ENCODE results near the gene C5AR2. TPM values are rescaled to one million over a fixed set of nuclear protein-coding genes. Genes with fewer than 3 reads are reported as not detected.

Gene C5AR2
- total RNA-seq, 1 experiment from 2014 or later = 0.22 TPM

DNA sequence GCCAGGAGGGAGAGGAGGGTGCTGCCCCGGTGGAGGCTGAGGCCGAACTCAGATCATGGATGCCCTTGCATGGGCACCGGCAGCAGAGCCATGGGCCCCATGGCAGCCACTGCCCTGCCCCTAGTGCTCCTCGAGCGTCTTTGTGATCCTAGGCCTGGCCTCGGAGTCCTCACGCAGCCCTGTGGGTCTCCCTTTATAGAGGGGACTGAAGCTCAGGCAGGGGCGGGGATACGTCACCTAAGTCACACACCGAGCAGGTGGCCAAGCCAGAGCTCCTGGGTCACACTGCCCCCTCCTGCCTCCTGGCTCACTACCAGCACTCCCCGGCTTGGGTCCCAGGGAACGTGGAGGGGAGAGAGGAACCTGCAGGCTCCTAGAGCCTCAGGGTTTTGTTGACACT is 45.8 kb downstream of the C5AR2 start:
- CTCF ChIA-PET = interaction anchor here (0.6 to 2.4 kb wide), 4 partner anchors 11 to 263 kb away, joined by 3 to 13 read pairs (median 4); no protein-coding TSS in a partner anchor
- ATAC-seq (no peak), DNase-seq (ENCODE audit: low spot score) (no peak)
- Mint-ChIP-seq H3K27me3 (ENCODE audit: low read depth) (no peaks in the 10 kb centered on the region), H3K36me3 (peaks cover 43% of the 10 kb centered on the region), H3K9me3 (no peaks in the 10 kb centered on the region), H3K4me3 (no peak overlapping the region), H3K4me1 (no peaks in the 10 kb centered on the region), H3K27ac (no peak overlapping the region)
- TF ChIP-seq, protein P1, sequence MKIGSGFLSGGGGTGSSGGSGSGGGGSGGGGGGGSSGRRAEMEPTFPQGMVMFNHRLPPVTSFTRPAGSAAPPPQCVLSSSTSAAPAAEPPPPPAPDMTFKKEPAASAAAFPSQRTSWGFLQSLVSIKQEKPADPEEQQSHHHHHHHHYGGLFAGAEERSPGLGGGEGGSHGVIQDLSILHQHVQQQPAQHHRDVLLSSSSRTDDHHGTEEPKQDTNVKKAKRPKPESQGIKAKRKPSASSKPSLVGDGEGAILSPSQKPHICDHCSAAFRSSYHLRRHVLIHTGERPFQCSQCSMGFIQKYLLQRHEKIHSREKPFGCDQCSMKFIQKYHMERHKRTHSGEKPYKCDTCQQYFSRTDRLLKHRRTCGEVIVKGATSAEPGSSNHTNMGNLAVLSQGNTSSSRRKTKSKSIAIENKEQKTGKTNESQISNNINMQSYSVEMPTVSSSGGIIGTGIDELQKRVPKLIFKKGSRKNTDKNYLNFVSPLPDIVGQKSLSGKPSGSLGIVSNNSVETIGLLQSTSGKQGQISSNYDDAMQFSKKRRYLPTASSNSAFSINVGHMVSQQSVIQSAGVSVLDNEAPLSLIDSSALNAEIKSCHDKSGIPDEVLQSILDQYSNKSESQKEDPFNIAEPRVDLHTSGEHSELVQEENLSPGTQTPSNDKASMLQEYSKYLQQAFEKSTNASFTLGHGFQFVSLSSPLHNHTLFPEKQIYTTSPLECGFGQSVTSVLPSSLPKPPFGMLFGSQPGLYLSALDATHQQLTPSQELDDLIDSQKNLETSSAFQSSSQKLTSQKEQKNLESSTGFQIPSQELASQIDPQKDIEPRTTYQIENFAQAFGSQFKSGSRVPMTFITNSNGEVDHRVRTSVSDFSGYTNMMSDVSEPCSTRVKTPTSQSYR (CRISPR knock-in tag; IDR thresholded peaks at IDR 0.05) = no peak
- TF ChIP-seq OVOL2 (CRISPR knock-in tag; IDR thresholded peaks at IDR 0.05; ENCODE audit: borderline replicate concordance) = no peak
- no peak for TF ChIP-seq ZNF317 (CRISPR knock-in tag; IDR thresholded peaks at IDR 0.05; ENCODE audit: borderline replicate concordance, low read depth)
- no peak for TF ChIP-seq GRHL2 (CRISPR knock-in tag; IDR thresholded peaks at IDR 0.05; ENCODE audit: insufficient replicate concordance, severe bottlenecking)
- no peak for TF ChIP-seq IRF2 (CRISPR knock-in tag; IDR thresholded peaks at IDR 0.05; ENCODE audit: borderline replicate concordance, low read depth)
- no peak for TF ChIP-seq ZNF121 (CRISPR knock-in tag; IDR thresholded peaks at IDR 0.05)
- TF ChIP-seq NR3C1 (CRISPR knock-in tag; conservative IDR thresholded peaks at IDR 0.05; ENCODE audit: low read depth) = no peak
- TF ChIP-seq, protein P2, sequence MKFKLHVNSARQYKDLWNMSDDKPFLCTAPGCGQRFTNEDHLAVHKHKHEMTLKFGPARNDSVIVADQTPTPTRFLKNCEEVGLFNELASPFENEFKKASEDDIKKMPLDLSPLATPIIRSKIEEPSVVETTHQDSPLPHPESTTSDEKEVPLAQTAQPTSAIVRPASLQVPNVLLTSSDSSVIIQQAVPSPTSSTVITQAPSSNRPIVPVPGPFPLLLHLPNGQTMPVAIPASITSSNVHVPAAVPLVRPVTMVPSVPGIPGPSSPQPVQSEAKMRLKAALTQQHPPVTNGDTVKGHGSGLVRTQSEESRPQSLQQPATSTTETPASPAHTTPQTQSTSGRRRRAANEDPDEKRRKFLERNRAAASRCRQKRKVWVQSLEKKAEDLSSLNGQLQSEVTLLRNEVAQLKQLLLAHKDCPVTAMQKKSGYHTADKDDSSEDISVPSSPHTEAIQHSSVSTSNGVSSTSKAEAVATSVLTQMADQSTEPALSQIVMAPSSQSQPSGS (CRISPR knock-in tag; IDR thresholded peaks at IDR 0.05; ENCODE audit: borderline replicate concordance, low read depth) = no peak
- no peak for TF ChIP-seq ZNF263 (CRISPR knock-in tag; IDR thresholded peaks at IDR 0.05; ENCODE audit: low read depth)
- TF ChIP-seq TEAD1 (CRISPR knock-in tag; IDR thresholded peaks at IDR 0.05) = no peak
- TF ChIP-seq NR1H2 (CRISPR knock-in tag; IDR thresholded peaks at IDR 0.05) = no peak
- TF ChIP-seq KAT7 (CRISPR knock-in tag; IDR thresholded peaks at IDR 0.05; ENCODE audit: borderline replicate concordance) = no peak
- no peak for TF ChIP-seq FOXP1 (CRISPR knock-in tag; IDR thresholded peaks at IDR 0.05; ENCODE audit: borderline replicate concordance)
- no peak for TF ChIP-seq NR2C2 (CRISPR knock-in tag; IDR thresholded peaks at IDR 0.05)
- TF ChIP-seq ELF4 (CRISPR knock-in tag; IDR thresholded peaks at IDR 0.05; ENCODE audit: low read depth) = no peak
- no peak for TF ChIP-seq GABPB1 (CRISPR knock-in tag; IDR thresholded peaks at IDR 0.05)
- POLR2A ChIA-PET = no interaction called here

DNA sequence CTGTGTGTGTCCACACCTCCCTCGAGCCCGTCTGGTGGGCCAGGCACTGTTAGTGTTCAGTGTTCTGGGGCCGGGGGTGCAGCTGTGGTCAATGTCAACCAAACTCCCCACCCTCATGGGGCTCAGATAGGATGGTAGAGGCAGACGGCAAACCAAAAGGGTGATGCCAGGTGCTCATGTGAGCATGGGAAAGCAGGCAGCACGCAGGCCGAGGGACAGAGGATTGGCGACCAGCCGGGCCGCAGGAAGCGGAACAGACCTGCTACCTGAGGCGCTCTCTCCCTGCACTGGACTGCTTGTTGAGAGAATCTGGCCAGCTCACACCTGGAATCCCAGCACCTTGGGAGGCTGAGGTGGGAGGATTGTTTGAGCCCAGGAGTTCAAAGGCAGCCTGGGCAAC is 46.3 kb downstream of the C5AR2 start:
- Mint-ChIP-seq H3K27ac (no peak overlapping the region), H3K9me3 (no peaks in the 10 kb centered on the region), H3K4me1 (no peaks in the 10 kb centered on the region), H3K27me3 (ENCODE audit: low read depth) (no peaks in the 10 kb centered on the region), H3K36me3 (peaks cover 43% of the 10 kb centered on the region), H3K4me3 (no peak overlapping the region)
- ATAC-seq (no peak), DNase-seq (ENCODE audit: low spot score) (no peak)
- CTCF ChIA-PET = interaction anchor here (0.6 to 2.4 kb wide), 4 partner anchors 10 to 263 kb away, joined by 3 to 13 read pairs (median 4); no protein-coding TSS in a partner anchor
- POLR2A ChIA-PET = no interaction called here
- TF ChIP-seq, protein P3, sequence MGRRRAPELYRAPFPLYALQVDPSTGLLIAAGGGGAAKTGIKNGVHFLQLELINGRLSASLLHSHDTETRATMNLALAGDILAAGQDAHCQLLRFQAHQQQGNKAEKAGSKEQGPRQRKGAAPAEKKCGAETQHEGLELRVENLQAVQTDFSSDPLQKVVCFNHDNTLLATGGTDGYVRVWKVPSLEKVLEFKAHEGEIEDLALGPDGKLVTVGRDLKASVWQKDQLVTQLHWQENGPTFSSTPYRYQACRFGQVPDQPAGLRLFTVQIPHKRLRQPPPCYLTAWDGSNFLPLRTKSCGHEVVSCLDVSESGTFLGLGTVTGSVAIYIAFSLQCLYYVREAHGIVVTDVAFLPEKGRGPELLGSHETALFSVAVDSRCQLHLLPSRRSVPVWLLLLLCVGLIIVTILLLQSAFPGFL (CRISPR knock-in tag; IDR thresholded peaks at IDR 0.05; ENCODE audit: borderline replicate concordance) = no peak
- TF ChIP-seq ESRRA (CRISPR knock-in tag; IDR thresholded peaks at IDR 0.05; ENCODE audit: borderline replicate concordance) (no peak), ZNF121 (CRISPR knock-in tag; IDR thresholded peaks at IDR 0.05) (no peak), CREB1 (CRISPR knock-in tag; IDR thresholded peaks at IDR 0.05) (no peak), NR1H2 (CRISPR knock-in tag; IDR thresholded peaks at IDR 0.05) (no peak), JAZF1 (CRISPR knock-in tag; IDR thresholded peaks at IDR 0.05) (no peak), SOX15 (CRISPR knock-in tag; IDR thresholded peaks at IDR 0.05) (no peak)
- TF ChIP-seq, protein P4, sequence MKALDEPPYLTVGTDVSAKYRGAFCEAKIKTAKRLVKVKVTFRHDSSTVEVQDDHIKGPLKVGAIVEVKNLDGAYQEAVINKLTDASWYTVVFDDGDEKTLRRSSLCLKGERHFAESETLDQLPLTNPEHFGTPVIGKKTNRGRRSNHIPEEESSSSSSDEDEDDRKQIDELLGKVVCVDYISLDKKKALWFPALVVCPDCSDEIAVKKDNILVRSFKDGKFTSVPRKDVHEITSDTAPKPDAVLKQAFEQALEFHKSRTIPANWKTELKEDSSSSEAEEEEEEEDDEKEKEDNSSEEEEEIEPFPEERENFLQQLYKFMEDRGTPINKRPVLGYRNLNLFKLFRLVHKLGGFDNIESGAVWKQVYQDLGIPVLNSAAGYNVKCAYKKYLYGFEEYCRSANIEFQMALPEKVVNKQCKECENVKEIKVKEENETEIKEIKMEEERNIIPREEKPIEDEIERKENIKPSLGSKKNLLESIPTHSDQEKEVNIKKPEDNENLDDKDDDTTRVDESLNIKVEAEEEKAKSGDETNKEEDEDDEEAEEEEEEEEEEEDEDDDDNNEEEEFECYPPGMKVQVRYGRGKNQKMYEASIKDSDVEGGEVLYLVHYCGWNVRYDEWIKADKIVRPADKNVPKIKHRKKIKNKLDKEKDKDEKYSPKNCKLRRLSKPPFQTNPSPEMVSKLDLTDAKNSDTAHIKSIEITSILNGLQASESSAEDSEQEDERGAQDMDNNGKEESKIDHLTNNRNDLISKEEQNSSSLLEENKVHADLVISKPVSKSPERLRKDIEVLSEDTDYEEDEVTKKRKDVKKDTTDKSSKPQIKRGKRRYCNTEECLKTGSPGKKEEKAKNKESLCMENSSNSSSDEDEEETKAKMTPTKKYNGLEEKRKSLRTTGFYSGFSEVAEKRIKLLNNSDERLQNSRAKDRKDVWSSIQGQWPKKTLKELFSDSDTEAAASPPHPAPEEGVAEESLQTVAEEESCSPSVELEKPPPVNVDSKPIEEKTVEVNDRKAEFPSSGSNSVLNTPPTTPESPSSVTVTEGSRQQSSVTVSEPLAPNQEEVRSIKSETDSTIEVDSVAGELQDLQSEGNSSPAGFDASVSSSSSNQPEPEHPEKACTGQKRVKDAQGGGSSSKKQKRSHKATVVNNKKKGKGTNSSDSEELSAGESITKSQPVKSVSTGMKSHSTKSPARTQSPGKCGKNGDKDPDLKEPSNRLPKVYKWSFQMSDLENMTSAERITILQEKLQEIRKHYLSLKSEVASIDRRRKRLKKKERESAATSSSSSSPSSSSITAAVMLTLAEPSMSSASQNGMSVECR (CRISPR knock-in tag; IDR thresholded peaks at IDR 0.05; ENCODE audit: borderline replicate concordance) = no peak
- TF ChIP-seq, protein P5, sequence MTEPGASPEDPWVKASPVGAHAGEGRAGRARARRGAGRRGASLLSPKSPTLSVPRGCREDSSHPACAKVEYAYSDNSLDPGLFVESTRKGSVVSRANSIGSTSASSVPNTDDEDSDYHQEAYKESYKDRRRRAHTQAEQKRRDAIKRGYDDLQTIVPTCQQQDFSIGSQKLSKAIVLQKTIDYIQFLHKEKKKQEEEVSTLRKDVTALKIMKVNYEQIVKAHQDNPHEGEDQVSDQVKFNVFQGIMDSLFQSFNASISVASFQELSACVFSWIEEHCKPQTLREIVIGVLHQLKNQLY (CRISPR knock-in tag; IDR thresholded peaks at IDR 0.05) = no peak

All from WTC11 (cell line).